ENCODE results near the gene OVOL1. TPM values are rescaled to one million over a fixed set of nuclear protein-coding genes. Genes with fewer than 3 reads are reported as not detected.
"Not testable (repeated sequence)": the region's sequence is repeated elsewhere in the genome, so short reads cannot be mapped to it uniquely, and the experiment has no call there.

Gene OVOL1
- polyA plus RNA-seq, 2 donors: 38.2 to 49.9 TPM

GRCh38 chr11:65762816-65763215 lies 24.0 kb upstream of the OVOL1 start:
- H3K27me3 ChIP-seq (ENCODE audit: control insufficient read depth in 1 of 2, insufficient read depth in 2 of 2, low read length in 2 of 2); H3K4me1 ChIP-seq (ENCODE audit: control insufficient read depth in 2 of 2, insufficient read depth in 2 of 2, low read length in 1 of 2); H3K9me3 ChIP-seq (ENCODE audit: control insufficient read depth in 2 of 2, insufficient read depth in 1 of 2, low read depth in 1 of 2, low read length in 1 of 2); H3K27ac ChIP-seq (ENCODE audit: low read depth in 2 of 2, low read length in 1 of 2); H3K4me3 ChIP-seq (ENCODE audit: low read depth in 1 of 2, low read length in 2 of 2); H3K36me3 ChIP-seq (ENCODE audit: control insufficient read depth in 2 of 2, insufficient read depth in 2 of 2, low read length in 1 of 2): not testable (repeated sequence)
- 85 to 93% methylated on average over 13 to 29 of the region's 29 CpGs for WGBS, 2 donors

GRCh38 chr11:65764434-65764833 lies 22.4 kb upstream of the OVOL1 start:
- H3K27ac ChIP-seq (ENCODE audit: low read depth in 2 of 2, low read length in 1 of 2): no peak overlapping the region
- H3K36me3 ChIP-seq (ENCODE audit: control insufficient read depth in 2 of 2, insufficient read depth in 2 of 2, low read length in 1 of 2): no peaks in the 10 kb centered on the region
- 64 to 80% methylated on average over 5 of the region's 5 CpGs for WGBS, 2 donors
- no peak overlapping the region for H3K4me3 ChIP-seq (ENCODE audit: low read depth in 1 of 2, low read length in 2 of 2)
- no peaks in the 10 kb centered on the region for H3K9me3 ChIP-seq (ENCODE audit: control insufficient read depth in 2 of 2, insufficient read depth in 1 of 2, low read depth in 1 of 2, low read length in 1 of 2)
- no peaks in the 10 kb centered on the region for H3K4me1 ChIP-seq (ENCODE audit: control insufficient read depth in 2 of 2, insufficient read depth in 2 of 2, low read length in 1 of 2)
- no peaks in the 10 kb centered on the region for H3K27me3 ChIP-seq (ENCODE audit: control insufficient read depth in 1 of 2, insufficient read depth in 2 of 2, low read length in 2 of 2)

DNA sequence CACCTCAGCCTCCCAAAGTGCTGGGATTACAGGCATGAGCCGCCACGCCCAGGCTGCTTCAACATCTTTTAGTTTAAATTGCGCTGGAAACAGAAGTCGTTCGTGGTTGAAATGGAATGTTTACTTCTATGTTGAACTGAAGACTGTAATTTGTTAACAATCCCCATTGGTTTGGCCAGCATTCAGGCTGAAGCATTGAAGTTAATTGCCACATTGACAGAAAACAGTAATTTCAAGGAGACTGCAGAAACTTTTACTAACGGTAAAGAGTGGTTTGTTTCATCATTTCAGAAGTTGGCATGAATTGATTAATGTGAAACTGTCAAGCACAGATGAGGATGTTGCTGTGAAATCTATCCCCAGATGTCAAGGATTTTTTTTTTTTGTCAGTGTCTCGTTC lies 20.3 kb upstream of the OVOL1 start:
- Histone ChIP-seq H3K36me3 (ENCODE audit: control insufficient read depth in 2 of 2, insufficient read depth in 2 of 2, low read length in 1 of 2) (no peaks in the 10 kb centered on the region), H3K27me3 (ENCODE audit: control insufficient read depth in 1 of 2, insufficient read depth in 2 of 2, low read length in 2 of 2) (no peaks in the 10 kb centered on the region), H3K9me3 (ENCODE audit: control insufficient read depth in 2 of 2, insufficient read depth in 1 of 2, low read depth in 1 of 2, low read length in 1 of 2) (no peaks in the 10 kb centered on the region), H3K4me1 (ENCODE audit: control insufficient read depth in 2 of 2, insufficient read depth in 2 of 2, low read length in 1 of 2) (no peaks in the 10 kb centered on the region), H3K4me3 (ENCODE audit: low read depth in 1 of 2, low read length in 2 of 2) (no peak overlapping the region), H3K27ac (ENCODE audit: low read depth in 2 of 2, low read length in 1 of 2) (no peak overlapping the region)
- 39 to 57% methylated on average over 7 of the region's 7 CpGs for WGBS, 2 donors

GRCh38 chr11:65767406-65767805 lies 19.5 kb upstream of the OVOL1 start:
- Histone ChIP-seq H3K9me3 (ENCODE audit: control insufficient read depth in 2 of 2, insufficient read depth in 1 of 2, low read depth in 1 of 2, low read length in 1 of 2) (no peaks in the 10 kb centered on the region), H3K36me3 (ENCODE audit: control insufficient read depth in 2 of 2, insufficient read depth in 2 of 2, low read length in 1 of 2) (no peaks in the 10 kb centered on the region), H3K4me1 (ENCODE audit: control insufficient read depth in 2 of 2, insufficient read depth in 2 of 2, low read length in 1 of 2) (no peaks in the 10 kb centered on the region), H3K27me3 (ENCODE audit: control insufficient read depth in 1 of 2, insufficient read depth in 2 of 2, low read length in 2 of 2) (no peaks in the 10 kb centered on the region), H3K4me3 (ENCODE audit: low read depth in 1 of 2, low read length in 2 of 2) (no peak overlapping the region), H3K27ac (ENCODE audit: low read depth in 2 of 2, low read length in 1 of 2) (no peak overlapping the region)
- WGBS, 2 donors: 50 to 75% methylated on average over 10 of the region's 10 CpGs

DNA sequence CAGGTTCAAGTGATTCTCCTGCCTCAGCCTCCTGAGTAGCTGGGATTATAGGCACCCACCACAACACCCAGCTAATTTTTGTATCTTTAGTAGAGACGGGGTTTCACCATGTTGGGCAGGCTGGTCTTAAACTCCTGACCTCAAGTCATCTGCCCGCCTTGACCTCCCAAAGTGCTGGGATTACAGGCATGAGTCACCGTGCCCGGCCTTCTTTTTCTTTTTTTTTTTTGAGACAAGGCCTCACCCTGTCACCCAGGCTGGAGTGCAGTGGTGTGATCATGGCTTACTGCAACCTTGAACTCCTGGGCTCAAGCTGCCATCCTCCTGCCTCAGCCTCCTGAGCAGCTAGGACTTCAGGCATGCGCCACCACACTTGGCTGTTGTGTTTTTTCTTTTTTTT lies 19.1 kb upstream of the OVOL1 start:
- not testable (repeated sequence) for H3K27me3 ChIP-seq (ENCODE audit: control insufficient read depth in 1 of 2, insufficient read depth in 2 of 2, low read length in 2 of 2); H3K4me1 ChIP-seq (ENCODE audit: control insufficient read depth in 2 of 2, insufficient read depth in 2 of 2, low read length in 1 of 2); H3K27ac ChIP-seq (ENCODE audit: low read depth in 2 of 2, low read length in 1 of 2); H3K36me3 ChIP-seq (ENCODE audit: control insufficient read depth in 2 of 2, insufficient read depth in 2 of 2, low read length in 1 of 2); H3K4me3 ChIP-seq (ENCODE audit: low read depth in 1 of 2, low read length in 2 of 2); H3K9me3 ChIP-seq (ENCODE audit: control insufficient read depth in 2 of 2, insufficient read depth in 1 of 2, low read depth in 1 of 2, low read length in 1 of 2)
- WGBS, 2 donors: 63 to 77% methylated on average over 5 of the region's 5 CpGs

- 78 to 79% methylated on average over 12 of the region's 12 CpGs for WGBS, 2 donors
- Histone ChIP-seq H3K36me3 (ENCODE audit: control insufficient read depth in 2 of 2, insufficient read depth in 2 of 2, low read length in 1 of 2) (peaks cover 0 to 3% of the 10 kb centered on the region in 2 donors), H3K4me1 (ENCODE audit: control insufficient read depth in 2 of 2, insufficient read depth in 2 of 2, low read length in 1 of 2) (peaks cover 0 to 2% of the 10 kb centered on the region in 2 donors), H3K4me3 (ENCODE audit: low read depth in 1 of 2, low read length in 2 of 2) (no peak overlapping the region), H3K27ac (ENCODE audit: low read depth in 2 of 2, low read length in 1 of 2) (no peak overlapping the region), H3K9me3 (ENCODE audit: control insufficient read depth in 2 of 2, insufficient read depth in 1 of 2, low read depth in 1 of 2, low read length in 1 of 2) (no peaks in the 10 kb centered on the region), H3K27me3 (ENCODE audit: control insufficient read depth in 1 of 2, insufficient read depth in 2 of 2, low read length in 2 of 2) (no peaks in the 10 kb centered on the region)
These were observed 15.8 kb upstream of the OVOL1 start for GRCh38 chr11:65770951-65771567.

GRCh38 chr11:65771589-65772112 lies 15.2 kb upstream of the OVOL1 start:
- 62 to 69% methylated on average over 6 of the region's 6 CpGs for WGBS, 2 donors
- Histone ChIP-seq H3K9me3 (ENCODE audit: control insufficient read depth in 2 of 2, insufficient read depth in 1 of 2, low read depth in 1 of 2, low read length in 1 of 2) (no peaks in the 10 kb centered on the region), H3K27ac (ENCODE audit: low read depth in 2 of 2, low read length in 1 of 2) (no peak overlapping the region), H3K36me3 (ENCODE audit: control insufficient read depth in 2 of 2, insufficient read depth in 2 of 2, low read length in 1 of 2) (peaks cover 0 to 5% of the 10 kb centered on the region in 2 donors), H3K4me1 (ENCODE audit: control insufficient read depth in 2 of 2, insufficient read depth in 2 of 2, low read length in 1 of 2) (peaks cover 0 to 4% of the 10 kb centered on the region in 2 donors), H3K4me3 (ENCODE audit: low read depth in 1 of 2, low read length in 2 of 2) (no peak overlapping the region), H3K27me3 (ENCODE audit: control insufficient read depth in 1 of 2, insufficient read depth in 2 of 2, low read length in 2 of 2) (no peaks in the 10 kb centered on the region)

- Histone ChIP-seq H3K9me3 (ENCODE audit: control insufficient read depth in 2 of 2, insufficient read depth in 1 of 2, low read depth in 1 of 2, low read length in 1 of 2) (no peaks in the 10 kb centered on the region), H3K4me3 (ENCODE audit: low read depth in 1 of 2, low read length in 2 of 2) (no peak overlapping the region), H3K36me3 (ENCODE audit: control insufficient read depth in 2 of 2, insufficient read depth in 2 of 2, low read length in 1 of 2) (peaks cover 0 to 17% of the 10 kb centered on the region in 2 donors), H3K27ac (ENCODE audit: low read depth in 2 of 2, low read length in 1 of 2) (no peak overlapping the region), H3K27me3 (ENCODE audit: control insufficient read depth in 1 of 2, insufficient read depth in 2 of 2, low read length in 2 of 2) (no peaks in the 10 kb centered on the region), H3K4me1 (ENCODE audit: control insufficient read depth in 2 of 2, insufficient read depth in 2 of 2, low read length in 1 of 2) (peaks cover 6 to 7% of the 10 kb centered on the region in 2 donors)
- WGBS, 2 donors: 47 to 61% methylated on average over 8 of the region's 8 CpGs
These were observed 13.0 kb upstream of the OVOL1 start for GRCh38 chr11:65773784-65774411.

GRCh38 chr11:65774525-65775306 lies 12.1 kb upstream of the OVOL1 start:
- Histone ChIP-seq H3K4me1 (ENCODE audit: control insufficient read depth in 2 of 2, insufficient read depth in 2 of 2, low read length in 1 of 2) (peaks cover 15 to 16% of the 10 kb centered on the region in 2 donors), H3K9me3 (ENCODE audit: control insufficient read depth in 2 of 2, insufficient read depth in 1 of 2, low read depth in 1 of 2, low read length in 1 of 2) (no peaks in the 10 kb centered on the region), H3K27ac (ENCODE audit: low read depth in 2 of 2, low read length in 1 of 2) (no peak overlapping the region), H3K36me3 (ENCODE audit: control insufficient read depth in 2 of 2, insufficient read depth in 2 of 2, low read length in 1 of 2) (peaks cover 0 to 22% of the 10 kb centered on the region in 2 donors), H3K4me3 (ENCODE audit: low read depth in 1 of 2, low read length in 2 of 2) (no peak overlapping the region), H3K27me3 (ENCODE audit: control insufficient read depth in 1 of 2, insufficient read depth in 2 of 2, low read length in 2 of 2) (no peaks in the 10 kb centered on the region)
- WGBS, 2 donors: 84 to 88% methylated on average over 9 of the region's 9 CpGs

Measured in esophagus (tissue), 2 donors.